B cell (primary cell): ENCODE results near the gene UBA7.

Experiments
- EZH2 ChIP-seq: IDR thresholded peaks from 2 replicates; pipeline ENCODE4 v1.6.1; 2012; ENCODE audit warnings: borderline replicate concordance, low read depth, mild to moderate bottlenecking, moderate library complexity, low read length; ENCODE audit not compliant: insufficient read depth, poor library complexity, severe bottlenecking
- TF ChIP-seq, protein P1 (sequence below): fragments of 200-600 bp; IDR thresholded peaks from one replicate; pipeline ENCODE4 v1.8.0; 2022; ENCODE audit warnings: antibody characterized with exemption, mild to moderate bottlenecking

DNA sequence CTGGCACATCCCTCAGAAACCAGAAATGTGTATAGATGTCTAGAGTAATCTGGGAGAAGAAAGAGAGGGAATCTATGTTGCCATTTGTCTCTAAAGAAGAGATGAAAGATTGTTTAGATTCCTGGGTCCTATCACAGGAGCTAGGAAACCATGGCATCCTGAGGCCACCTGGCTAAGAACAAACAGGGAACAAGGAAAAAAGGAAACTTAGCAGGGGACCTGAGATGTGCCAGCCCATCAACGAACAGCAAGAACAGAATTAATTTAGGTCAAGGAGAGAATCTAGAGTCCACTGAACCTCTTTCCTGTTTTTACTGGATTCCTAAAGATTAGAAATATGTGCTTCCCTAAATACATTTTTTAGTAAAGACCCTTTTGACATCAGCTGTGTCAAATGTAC is 57.7 kb downstream of the UBA7 start:
- TF ChIP-seq, protein P1, sequence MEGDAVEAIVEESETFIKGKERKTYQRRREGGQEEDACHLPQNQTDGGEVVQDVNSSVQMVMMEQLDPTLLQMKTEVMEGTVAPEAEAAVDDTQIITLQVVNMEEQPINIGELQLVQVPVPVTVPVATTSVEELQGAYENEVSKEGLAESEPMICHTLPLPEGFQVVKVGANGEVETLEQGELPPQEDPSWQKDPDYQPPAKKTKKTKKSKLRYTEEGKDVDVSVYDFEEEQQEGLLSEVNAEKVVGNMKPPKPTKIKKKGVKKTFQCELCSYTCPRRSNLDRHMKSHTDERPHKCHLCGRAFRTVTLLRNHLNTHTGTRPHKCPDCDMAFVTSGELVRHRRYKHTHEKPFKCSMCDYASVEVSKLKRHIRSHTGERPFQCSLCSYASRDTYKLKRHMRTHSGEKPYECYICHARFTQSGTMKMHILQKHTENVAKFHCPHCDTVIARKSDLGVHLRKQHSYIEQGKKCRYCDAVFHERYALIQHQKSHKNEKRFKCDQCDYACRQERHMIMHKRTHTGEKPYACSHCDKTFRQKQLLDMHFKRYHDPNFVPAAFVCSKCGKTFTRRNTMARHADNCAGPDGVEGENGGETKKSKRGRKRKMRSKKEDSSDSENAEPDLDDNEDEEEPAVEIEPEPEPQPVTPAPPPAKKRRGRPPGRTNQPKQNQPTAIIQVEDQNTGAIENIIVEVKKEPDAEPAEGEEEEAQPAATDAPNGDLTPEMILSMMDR: no peak
- no peak for TF ChIP-seq EZH2
